ENCODE data around the gene MGAT5.

The MGAT5 gene

GRCh38 chr2:134406311-134406710 is 152.4 kb downstream of the MGAT5 start:
- Histone ChIP-seq H3K36me3 (ENCODE audit: control insufficient read depth, insufficient read depth, low read length) (no peaks in the 10 kb centered on the region), H3K4me1 (ENCODE audit: control insufficient read depth, insufficient read depth, low read length) (no peaks in the 10 kb centered on the region), H3K27me3 (ENCODE audit: control insufficient read depth, insufficient read depth, low read length) (no peaks in the 10 kb centered on the region), H3K27ac (ENCODE audit: low read length) (no peak overlapping the region), H3K9me3 (ENCODE audit: control insufficient read depth, insufficient read depth, low read length) (no peaks in the 10 kb centered on the region), H3K4me3 (ENCODE audit: low read length) (no peak overlapping the region)
- no CpG with 5 or more reads among the region's 5 CpGs for whole genome bisulfite sequencing (ENCODE audit: insufficient coverage, insufficient read length)
- no peak for DNase-seq (ENCODE audit: low read depth, low spot score)

- no peak overlapping the region for H3K4me3 ChIP-seq (ENCODE audit: low read length)
- H3K36me3 ChIP-seq (ENCODE audit: control insufficient read depth, insufficient read depth, low read length), result no peaks in the 10 kb centered on the region
- H3K4me1 ChIP-seq (ENCODE audit: control insufficient read depth, insufficient read depth, low read length), result no peaks in the 10 kb centered on the region
- no peak overlapping the region for H3K27ac ChIP-seq (ENCODE audit: low read length)
- no peaks in the 10 kb centered on the region for H3K27me3 ChIP-seq (ENCODE audit: control insufficient read depth, insufficient read depth, low read length)
- no peak for DNase-seq (ENCODE audit: low read depth, low spot score)
- WGBS (ENCODE audit: insufficient coverage, insufficient read length), result no CpG with 5 or more reads among the region's 3 CpGs
- no peaks in the 10 kb centered on the region for H3K9me3 ChIP-seq (ENCODE audit: control insufficient read depth, insufficient read depth, low read length)
Observed at GRCh38 chr2:134406736-134407135, 152.9 kb downstream of the MGAT5 start.

GRCh38 chr2:134407154-134407890 is 153.4 kb downstream of the MGAT5 start:
- Histone ChIP-seq H3K4me1 (ENCODE audit: control insufficient read depth, insufficient read depth, low read length) (no peaks in the 10 kb centered on the region), H3K36me3 (ENCODE audit: control insufficient read depth, insufficient read depth, low read length) (no peaks in the 10 kb centered on the region), H3K4me3 (ENCODE audit: low read length) (no peak overlapping the region), H3K27ac (ENCODE audit: low read length) (no peak overlapping the region), H3K27me3 (ENCODE audit: control insufficient read depth, insufficient read depth, low read length) (no peaks in the 10 kb centered on the region), H3K9me3 (ENCODE audit: control insufficient read depth, insufficient read depth, low read length) (no peaks in the 10 kb centered on the region)
- no CpG with 5 or more reads among the region's 4 CpGs for WGBS (ENCODE audit: insufficient coverage, insufficient read length)
- no peak for DNase-seq (ENCODE audit: low read depth, low spot score)

GRCh38 chr2:134408386-134408785 is 154.5 kb downstream of the MGAT5 start:
- H3K27me3 ChIP-seq (ENCODE audit: control insufficient read depth, insufficient read depth, low read length), result no peaks in the 10 kb centered on the region
- no peaks in the 10 kb centered on the region for H3K36me3 ChIP-seq (ENCODE audit: control insufficient read depth, insufficient read depth, low read length)
- H3K27ac ChIP-seq (ENCODE audit: low read length), result no peak overlapping the region
- DNase-seq (ENCODE audit: low read depth, low spot score), result no peak
- WGBS (ENCODE audit: insufficient coverage, insufficient read length), result no CpG with 5 or more reads among the region's 3 CpGs
- H3K4me3 ChIP-seq (ENCODE audit: low read length), result no peak overlapping the region
- H3K4me1 ChIP-seq (ENCODE audit: control insufficient read depth, insufficient read depth, low read length), result no peaks in the 10 kb centered on the region
- no peaks in the 10 kb centered on the region for H3K9me3 ChIP-seq (ENCODE audit: control insufficient read depth, insufficient read depth, low read length)

GRCh38 chr2:134408791-134409190 is 154.9 kb downstream of the MGAT5 start:
- Histone ChIP-seq H3K4me1 (ENCODE audit: control insufficient read depth, insufficient read depth, low read length) (no peaks in the 10 kb centered on the region), H3K36me3 (ENCODE audit: control insufficient read depth, insufficient read depth, low read length) (no peaks in the 10 kb centered on the region), H3K27me3 (ENCODE audit: control insufficient read depth, insufficient read depth, low read length) (no peaks in the 10 kb centered on the region), H3K9me3 (ENCODE audit: control insufficient read depth, insufficient read depth, low read length) (no peaks in the 10 kb centered on the region), H3K27ac (ENCODE audit: low read length) (no peak overlapping the region), H3K4me3 (ENCODE audit: low read length) (no peak overlapping the region)
- no CpG with 5 or more reads among the region's 3 CpGs for WGBS (ENCODE audit: insufficient coverage, insufficient read length)
- DNase-seq (ENCODE audit: low read depth, low spot score), result no peak

GRCh38 chr2:134410006-134410405 is 156.1 kb downstream of the MGAT5 start:
- H3K36me3 ChIP-seq (ENCODE audit: control insufficient read depth, insufficient read depth, low read length), result no peaks in the 10 kb centered on the region
- WGBS (ENCODE audit: insufficient coverage, insufficient read length), result no CpG with 5 or more reads among the region's 2 CpGs
- no peak overlapping the region for H3K4me3 ChIP-seq (ENCODE audit: low read length)
- H3K4me1 ChIP-seq (ENCODE audit: control insufficient read depth, insufficient read depth, low read length), result no peaks in the 10 kb centered on the region
- H3K9me3 ChIP-seq (ENCODE audit: control insufficient read depth, insufficient read depth, low read length), result no peaks in the 10 kb centered on the region
- H3K27me3 ChIP-seq (ENCODE audit: control insufficient read depth, insufficient read depth, low read length), result no peaks in the 10 kb centered on the region
- DNase-seq (ENCODE audit: low read depth, low spot score), result no peak
- H3K27ac ChIP-seq (ENCODE audit: low read length), result no peak overlapping the region

GRCh38 chr2:134410831-134411231 is 157.0 kb downstream of the MGAT5 start:
- no peaks in the 10 kb centered on the region for H3K27me3 ChIP-seq (ENCODE audit: control insufficient read depth, insufficient read depth, low read length)
- no peaks in the 10 kb centered on the region for H3K9me3 ChIP-seq (ENCODE audit: control insufficient read depth, insufficient read depth, low read length)
- DNase-seq (ENCODE audit: low read depth, low spot score), result no peak
- no peaks in the 10 kb centered on the region for H3K36me3 ChIP-seq (ENCODE audit: control insufficient read depth, insufficient read depth, low read length)
- no peaks in the 10 kb centered on the region for H3K4me1 ChIP-seq (ENCODE audit: control insufficient read depth, insufficient read depth, low read length)
- no CpG with 5 or more reads among the region's 5 CpGs for WGBS (ENCODE audit: insufficient coverage, insufficient read length)
- H3K27ac ChIP-seq (ENCODE audit: low read length), result no peak overlapping the region
- H3K4me3 ChIP-seq (ENCODE audit: low read length), result no peak overlapping the region

GRCh38 chr2:134411279-134411827 is 157.5 kb downstream of the MGAT5 start:
- no peaks in the 10 kb centered on the region for H3K27me3 ChIP-seq (ENCODE audit: control insufficient read depth, insufficient read depth, low read length)
- no peaks in the 10 kb centered on the region for H3K9me3 ChIP-seq (ENCODE audit: control insufficient read depth, insufficient read depth, low read length)
- no peaks in the 10 kb centered on the region for H3K36me3 ChIP-seq (ENCODE audit: control insufficient read depth, insufficient read depth, low read length)
- no peak overlapping the region for H3K4me3 ChIP-seq (ENCODE audit: low read length)
- H3K27ac ChIP-seq (ENCODE audit: low read length), result no peak overlapping the region
- no peak for DNase-seq (ENCODE audit: low read depth, low spot score)
- WGBS (ENCODE audit: insufficient coverage, insufficient read length), result no CpG with 5 or more reads among the region's 6 CpGs
- H3K4me1 ChIP-seq (ENCODE audit: control insufficient read depth, insufficient read depth, low read length), result no peaks in the 10 kb centered on the region

- H3K4me1 ChIP-seq (ENCODE audit: control insufficient read depth, insufficient read depth, low read length), result no peaks in the 10 kb centered on the region
- WGBS (ENCODE audit: insufficient coverage, insufficient read length), result no CpG with 5 or more reads among the region's 8 CpGs
- H3K36me3 ChIP-seq (ENCODE audit: control insufficient read depth, insufficient read depth, low read length), result no peaks in the 10 kb centered on the region
Observed at GRCh38 chr2:134411828-134412638, 158.2 kb downstream of the MGAT5 start.

GRCh38 chr2:134412639-134412999 is 158.7 kb downstream of the MGAT5 start:
- no CpG with 5 or more reads among the region's 8 CpGs for WGBS (ENCODE audit: insufficient coverage, insufficient read length)
- no peaks in the 10 kb centered on the region for H3K36me3 ChIP-seq (ENCODE audit: control insufficient read depth, insufficient read depth, low read length)
- H3K4me3 ChIP-seq (ENCODE audit: low read length), result no peak overlapping the region
- no peak for DNase-seq (ENCODE audit: low read depth, low spot score)
- H3K27ac ChIP-seq (ENCODE audit: low read length), result no peak overlapping the region
- H3K9me3 ChIP-seq (ENCODE audit: control insufficient read depth, insufficient read depth, low read length), result no peaks in the 10 kb centered on the region
- no peaks in the 10 kb centered on the region for H3K4me1 ChIP-seq (ENCODE audit: control insufficient read depth, insufficient read depth, low read length)
- no peaks in the 10 kb centered on the region for H3K27me3 ChIP-seq (ENCODE audit: control insufficient read depth, insufficient read depth, low read length)

More at GRCh38 chr2:134411828-134412638, 158.2 kb downstream of the MGAT5 start:
- no peak overlapping the region for H3K4me3 ChIP-seq (ENCODE audit: low read length)
- DNase-seq (ENCODE audit: low read depth, low spot score), result peak; percentile 45
- H3K27me3 ChIP-seq (ENCODE audit: control insufficient read depth, insufficient read depth, low read length), result no peaks in the 10 kb centered on the region
- no peak overlapping the region for H3K27ac ChIP-seq (ENCODE audit: low read length)
- H3K9me3 ChIP-seq (ENCODE audit: control insufficient read depth, insufficient read depth, low read length), result no peaks in the 10 kb centered on the region
